ENCODE measurements around the gene CCR3. TPM values are rescaled to one million over a fixed set of nuclear protein-coding genes. Genes with fewer than 3 reads are reported as not detected.

CCR3 gene
- total and polyA plus RNA-seq, 2 donors from 2014 or later, result not detected

DNA sequence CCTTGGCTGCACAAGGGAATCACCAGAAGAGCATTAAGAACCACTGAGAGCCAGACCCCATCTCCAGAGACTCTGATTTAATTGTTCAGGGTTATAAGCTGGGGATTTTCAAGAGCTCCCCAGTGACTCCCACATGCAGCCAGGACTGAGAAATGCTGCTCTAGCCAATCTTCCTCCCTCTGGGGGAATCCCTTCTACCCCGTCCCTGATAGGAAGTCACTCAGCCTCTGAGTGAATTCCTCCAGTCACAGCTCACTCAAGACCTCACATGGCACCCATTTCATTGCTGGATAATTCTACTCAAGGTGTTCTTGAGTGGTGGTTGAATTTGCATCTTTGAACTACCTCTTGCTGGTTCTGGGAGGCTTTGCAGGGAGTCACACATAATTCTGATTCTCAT, 10.7 kb downstream of the CCR3 start:
- Histone ChIP-seq H3K27ac (ENCODE audit: low read depth in 2 of 2, low read length in 2 of 2) (no peak overlapping the region), H3K27me3 (ENCODE audit: control insufficient read depth, insufficient read depth, low read length) (no peaks in the 10 kb centered on the region), H3K36me3 (ENCODE audit: control insufficient read depth in 2 of 3, insufficient read depth in 3 of 3, low read length in 3 of 3) (no peaks in the 10 kb centered on the region), H3K9me3 (ENCODE audit: control insufficient read depth in 2 of 3, insufficient read depth in 1 of 3, low read length in 3 of 3) (no peaks in the 10 kb centered on the region), H3K9ac (ENCODE audit: low read length in 3 of 3) (no peak overlapping the region), H3K4me1 (ENCODE audit: control insufficient read depth in 2 of 3, insufficient read depth in 2 of 3, low read depth in 1 of 3, low read length in 3 of 3) (no peaks in the 10 kb centered on the region), H3K4me3 (ENCODE audit: low read length in 3 of 3) (no peak overlapping the region)
- TF ChIP-seq, protein P1, sequence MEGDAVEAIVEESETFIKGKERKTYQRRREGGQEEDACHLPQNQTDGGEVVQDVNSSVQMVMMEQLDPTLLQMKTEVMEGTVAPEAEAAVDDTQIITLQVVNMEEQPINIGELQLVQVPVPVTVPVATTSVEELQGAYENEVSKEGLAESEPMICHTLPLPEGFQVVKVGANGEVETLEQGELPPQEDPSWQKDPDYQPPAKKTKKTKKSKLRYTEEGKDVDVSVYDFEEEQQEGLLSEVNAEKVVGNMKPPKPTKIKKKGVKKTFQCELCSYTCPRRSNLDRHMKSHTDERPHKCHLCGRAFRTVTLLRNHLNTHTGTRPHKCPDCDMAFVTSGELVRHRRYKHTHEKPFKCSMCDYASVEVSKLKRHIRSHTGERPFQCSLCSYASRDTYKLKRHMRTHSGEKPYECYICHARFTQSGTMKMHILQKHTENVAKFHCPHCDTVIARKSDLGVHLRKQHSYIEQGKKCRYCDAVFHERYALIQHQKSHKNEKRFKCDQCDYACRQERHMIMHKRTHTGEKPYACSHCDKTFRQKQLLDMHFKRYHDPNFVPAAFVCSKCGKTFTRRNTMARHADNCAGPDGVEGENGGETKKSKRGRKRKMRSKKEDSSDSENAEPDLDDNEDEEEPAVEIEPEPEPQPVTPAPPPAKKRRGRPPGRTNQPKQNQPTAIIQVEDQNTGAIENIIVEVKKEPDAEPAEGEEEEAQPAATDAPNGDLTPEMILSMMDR (IDR thresholded peaks at IDR 0.05; ENCODE audit: borderline replicate concordance, extremely low read depth, insufficient read depth), result no peak
- DNase-seq (no peak), FAIRE-seq (no peak)
- intact Hi-C loops (cut with DNase I), result no loop called here

DNA sequence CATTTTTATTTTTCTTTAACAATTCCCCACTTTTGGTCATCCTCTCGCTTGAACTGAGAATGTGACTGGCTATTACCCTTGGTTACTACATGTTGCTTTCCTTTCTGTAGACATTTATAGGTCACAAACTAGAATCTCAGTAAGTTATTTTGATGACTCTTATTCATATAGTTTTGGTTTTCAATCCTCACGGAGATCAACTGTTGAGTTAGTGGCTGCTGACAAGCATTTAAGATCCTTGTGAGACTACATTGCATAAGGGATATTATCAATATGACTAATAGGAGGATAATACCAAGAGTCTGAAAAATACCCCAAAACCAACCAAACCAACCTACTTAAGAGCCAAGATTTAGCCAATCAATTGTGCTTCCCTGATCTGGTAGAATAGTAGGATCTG, 16.3 kb downstream of the CCR3 start:
- Histone ChIP-seq H3K36me3 (ENCODE audit: control insufficient read depth in 2 of 3, insufficient read depth in 3 of 3, low read length in 3 of 3) (no peaks in the 10 kb centered on the region), H3K27me3 (ENCODE audit: control insufficient read depth, insufficient read depth, low read length) (no peaks in the 10 kb centered on the region), H3K4me3 (ENCODE audit: low read length in 3 of 3) (no peak overlapping the region), H3K4me1 (ENCODE audit: control insufficient read depth in 2 of 3, insufficient read depth in 2 of 3, low read depth in 1 of 3, low read length in 3 of 3) (no peaks in the 10 kb centered on the region), H3K9ac (ENCODE audit: low read length in 3 of 3) (no peak overlapping the region), H3K27ac (ENCODE audit: low read depth in 2 of 2, low read length in 2 of 2) (no peak overlapping the region), H3K9me3 (ENCODE audit: control insufficient read depth in 2 of 3, insufficient read depth in 1 of 3, low read length in 3 of 3) (no peaks in the 10 kb centered on the region)
- intact Hi-C loops (cut with DNase I), result no loop called here
- DNase-seq (no peak), FAIRE-seq (no peak)
- TF ChIP-seq, protein P1 (IDR thresholded peaks at IDR 0.05; ENCODE audit: borderline replicate concordance, extremely low read depth, insufficient read depth), result no peak

- TF ChIP-seq, protein P1 (IDR thresholded peaks at IDR 0.05; ENCODE audit: borderline replicate concordance, extremely low read depth, insufficient read depth), result no peak
- intact Hi-C loops (cut with DNase I), result no loop called here
- H3K27me3 ChIP-seq (ENCODE audit: control insufficient read depth, insufficient read depth, low read length), result no peaks in the 10 kb centered on the region
- no peak overlapping the region for H3K9ac ChIP-seq (ENCODE audit: low read length in 3 of 3)
- no peak for DNase-seq
- H3K36me3 ChIP-seq (ENCODE audit: control insufficient read depth in 2 of 3, insufficient read depth in 3 of 3, low read length in 3 of 3), result no peaks in the 10 kb centered on the region
- H3K27ac ChIP-seq (ENCODE audit: low read depth in 2 of 2, low read length in 2 of 2), result no peak overlapping the region
- H3K4me1 ChIP-seq (ENCODE audit: control insufficient read depth in 2 of 3, insufficient read depth in 2 of 3, low read depth in 1 of 3, low read length in 3 of 3), result no peaks in the 10 kb centered on the region
- no peaks in the 10 kb centered on the region for H3K9me3 ChIP-seq (ENCODE audit: control insufficient read depth in 2 of 3, insufficient read depth in 1 of 3, low read length in 3 of 3)
- no peak overlapping the region for H3K4me3 ChIP-seq (ENCODE audit: low read length in 3 of 3)
- no peak for FAIRE-seq
Observed at GRCh38 chr3:46261926-46262594, 19.8 kb downstream of the CCR3 start.

DNA sequence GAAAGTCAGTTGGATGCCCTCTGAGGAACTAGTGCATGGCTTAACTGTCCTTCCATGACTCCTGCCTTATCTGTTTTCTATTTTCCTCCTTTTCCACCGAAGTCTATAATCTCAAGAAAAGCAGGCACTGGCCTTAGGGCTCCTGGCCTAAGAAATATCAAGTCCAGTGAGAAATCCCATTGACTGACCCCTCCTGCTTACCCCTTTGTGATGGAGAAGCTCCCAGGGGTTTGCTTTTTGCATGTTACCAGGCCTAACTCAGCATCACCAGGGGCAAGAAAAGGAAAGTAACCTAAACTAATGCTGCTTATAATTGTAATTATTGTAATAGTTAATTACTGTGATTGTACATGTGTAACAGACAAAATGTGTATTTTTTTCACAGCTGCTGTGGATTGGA, 21.7 kb downstream of the CCR3 start:
- Histone ChIP-seq H3K9me3 (ENCODE audit: control insufficient read depth in 2 of 3, insufficient read depth in 1 of 3, low read length in 3 of 3) (no peaks in the 10 kb centered on the region), H3K9ac (ENCODE audit: low read length in 3 of 3) (no peak overlapping the region), H3K4me3 (ENCODE audit: low read length in 3 of 3) (no peak overlapping the region), H3K27ac (ENCODE audit: low read depth in 2 of 2, low read length in 2 of 2) (no peak overlapping the region), H3K4me1 (ENCODE audit: control insufficient read depth in 2 of 3, insufficient read depth in 2 of 3, low read depth in 1 of 3, low read length in 3 of 3) (no peaks in the 10 kb centered on the region), H3K36me3 (ENCODE audit: control insufficient read depth in 2 of 3, insufficient read depth in 3 of 3, low read length in 3 of 3) (no peaks in the 10 kb centered on the region), H3K27me3 (ENCODE audit: control insufficient read depth, insufficient read depth, low read length) (no peaks in the 10 kb centered on the region)
- FAIRE-seq (no peak), DNase-seq (no peak)
- intact Hi-C loops (cut with DNase I), result no loop called here
- TF ChIP-seq, protein P1 (IDR thresholded peaks at IDR 0.05; ENCODE audit: borderline replicate concordance, extremely low read depth, insufficient read depth), result no peak

All from kidney (tissue), 14 donors.